Ovary (tissue), 9 donors: ENCODE measurements around the gene RBPJ. TPM values are rescaled to one million over a fixed set of nuclear protein-coding genes. Genes with fewer than 3 reads are reported as not detected.
"Not testable (repeated sequence)": the region's sequence is repeated elsewhere in the genome, so short reads cannot be mapped to it uniquely, and the experiment has no call there.

Source experiments
- DNase-seq, 5 donors: peaks; one replicate each; pipeline ENCODE4 v3.0.0-alpha.2; 2019 to 2020
- H3K27ac ChIP-seq, 2 donors: fragments of 200-600 bp; one replicate each; pipeline versions ENCODE4 v1.5.1 to v1.8.0; 2019 to 2022
- H3K27me3 ChIP-seq: fragments of 200-600 bp; one replicate; pipeline ENCODE4 v1.8.0; 2022
- H3K36me3 ChIP-seq: fragments of 200-600 bp; sonication (generic); one replicate; pipeline ENCODE4 v1.5.1; 2019
- H3K4me1 ChIP-seq: one replicate; pipeline ENCODE4 v1.8.1; 2013; ENCODE audit warnings: mild to moderate bottlenecking, moderate library complexity; ENCODE audit not compliant: insufficient read depth
- H3K4me3 ChIP-seq: fragments of 200-600 bp; sonication (generic); one replicate; pipeline ENCODE4 v1.5.1; 2017
- H3K9me3 ChIP-seq, 2 donors: fragments of 200-600 bp in 1 of 2; sonication (generic) in 1 of 2; one replicate each; pipeline versions ENCODE4 v1.5.1 to v1.8.1; 2013 to 2019; ENCODE audit warnings: mild to moderate bottlenecking in 1 of 2, moderate library complexity in 1 of 2
- CTCF ChIP-seq, 3 donors: fragments of 450-650 bp in 2 of 3; fragments of 200-600 bp in 1 of 3; IDR thresholded peaks; one replicate each; pipeline versions ENCODE4 v1.5.1 to v1.8.0; 2016 to 2022; ENCODE audit warnings: antibody characterized with exemption in 3 of 3, mild to moderate bottlenecking in 1 of 3
- EP300 ChIP-seq: sonication (generic); formaldehyde crosslinking; IDR thresholded peaks from one replicate; pipeline ENCODE4 v1.6.1; 2017; ENCODE audit warnings: antibody characterized with exemption
- POLR2A ChIP-seq: fragments of 450-650 bp; IDR thresholded peaks from one replicate; pipeline ENCODE4 v1.6.1; 2017; ENCODE audit warnings: antibody characterized with exemption, mild to moderate bottlenecking, moderate library complexity
- WGBS, 3 donors: extraction: QIAGEN DNeasy Blood & Tissue Kit in 1 of 3; methylation state at CpG; one replicate each; pipeline versions ENCODE4 v1.1.5 to v1.1.7; 2013 to 2017; 5-methylcytosine and 5-hydroxymethylcytosine counted together
- intact Hi-C, 4 donors: fragments of 100-400 bp; cut with DNase I; formaldehyde crosslinking; loops; one replicate each; pipeline versions ENCODE4 v1.11.0 to v1.15.1; 2022 to 2023
- polyA plus RNA-seq, 2 donors: library from polyadenylated mRNA; stranded (reverse); fragments of 200-250 nt in 1 of 2; fragments of 350-450 nt in 1 of 2; fragmentation: Illumina TruSeq in 1 of 2; extraction: RNeasy Lipid Tissue Mini Kit (QIAGEN cat#74804) in 1 of 2; gene quantifications; one replicate each; pipeline ENCODE4 v1.2.3, GENCODE V29; 2013 to 2014
- total RNA-seq, 7 donors: library from RNA; depleted of rRNA in 2 of 7; stranded (reverse); fragments of >200 nt in 2 of 7; fragmentation: NEBNext Ultra II Directional in 3 of 7; extraction: Animal tissue kit (Norgen Biotek cat#: 25700) in 3 of 7; gene quantifications; one replicate each; pipeline versions ENCODE4 v1.1.0 to v1.2.4, GENCODE V29; 2016 to 2023
- donor health status: DM: no; HTN: no; CAD: no; lungs with moderate emphysema.
- donor health status: DM: no; HTN: no; CAD: no.
- donor health status: Bipolar disorder and iron deficiency.
- donor health status: DM: yes; HTN: yes; CAD: no.
- donor health status: DM: no; HTN: no; CAD: no.
- donor health status: DM: yes; HTN: yes; CAD: no.

Gene RBPJ
- total and polyA plus RNA-seq, 9 donors: 36.0 to 75.1 (median 62.7) TPM

GRCh38 chr4:26355392-26356052, 34.7 kb downstream of the RBPJ start:
- TF ChIP-seq CTCF (IDR thresholded peaks at IDR 0.05): no peak
- TF ChIP-seq EP300: no peak
- TF ChIP-seq POLR2A: no peak
- peaks cover 5% of the 10 kb centered on the region for H3K4me1 ChIP-seq
- H3K36me3 ChIP-seq: no peaks in the 10 kb centered on the region
- H3K9me3 ChIP-seq: no peaks in the 10 kb centered on the region
- WGBS, 3 donors: 88 to 96% (median 90%) methylated on average over 1 of the region's 1 CpG
- no peak overlapping the region for H3K4me3 ChIP-seq
- intact Hi-C loops: no loop called here
- H3K27ac ChIP-seq: no peak overlapping the region
- no peaks in the 10 kb centered on the region for H3K27me3 ChIP-seq
- DNase-seq: no peak

GRCh38 chr4:26356081-26356501, 35.3 kb downstream of the RBPJ start:
- H3K36me3 ChIP-seq: no peaks in the 10 kb centered on the region
- H3K9me3 ChIP-seq: no peaks in the 10 kb centered on the region
- no peak overlapping the region for H3K27ac ChIP-seq
- no peaks in the 10 kb centered on the region for H3K27me3 ChIP-seq
- H3K4me3 ChIP-seq: no peak overlapping the region
- peaks cover 6% of the 10 kb centered on the region for H3K4me1 ChIP-seq
- intact Hi-C loops: no loop called here
- 28 to 33% (median 31%) methylated on average over 2 of the region's 2 CpGs for WGBS, 3 donors
- no peak for DNase-seq
- TF ChIP-seq EP300: no peak

- H3K36me3 ChIP-seq, H3K4me3 ChIP-seq, intact Hi-C loops, DNase-seq, H3K27me3 ChIP-seq, H3K4me1 ChIP-seq, H3K27ac ChIP-seq, H3K9me3 ChIP-seq: not testable (repeated sequence)
- WGBS, 3 donors: 52 to 72% (median 69%) methylated on average over 32 of the region's 32 CpGs
Measured at GRCh38 chr4:26359521-26359920, 38.7 kb downstream of the RBPJ start.

- 95 to 98% (median 96%) methylated on average over 4 of the region's 4 CpGs for WGBS, 3 donors
- Histone ChIP-seq H3K9me3 (no peaks in the 10 kb centered on the region), H3K4me3 (no peak overlapping the region), H3K36me3 (no peaks in the 10 kb centered on the region), H3K27ac (no peak overlapping the region), H3K4me1 (peaks cover 4% of the 10 kb centered on the region), H3K27me3 (no peaks in the 10 kb centered on the region)
- no peak for TF ChIP-seq CTCF (IDR thresholded peaks at IDR 0.05)
- no peak for TF ChIP-seq EP300
- TF ChIP-seq POLR2A: no peak
- intact Hi-C loops: no loop called here
- no peak for DNase-seq
Measured at GRCh38 chr4:26360273-26360672, 39.5 kb downstream of the RBPJ start.

- Histone ChIP-seq H3K27ac (no peak overlapping the region), H3K9me3 (no peaks in the 10 kb centered on the region), H3K27me3 (no peaks in the 10 kb centered on the region), H3K4me1 (peaks cover 4% of the 10 kb centered on the region), H3K36me3 (no peaks in the 10 kb centered on the region), H3K4me3 (no peak overlapping the region)
- TF ChIP-seq CTCF (IDR thresholded peaks at IDR 0.05) (no peak), POLR2A (no peak), EP300 (no peak)
- DNase-seq: no peak
- WGBS, 3 donors: 63 to 82% (median 68%) methylated on average over 5 of the region's 5 CpGs
- intact Hi-C loops: no loop called here
Measured at GRCh38 chr4:26360864-26361263, 40.0 kb downstream of the RBPJ start.
